ENCODE data around the gene ZDHHC19.

DNA sequence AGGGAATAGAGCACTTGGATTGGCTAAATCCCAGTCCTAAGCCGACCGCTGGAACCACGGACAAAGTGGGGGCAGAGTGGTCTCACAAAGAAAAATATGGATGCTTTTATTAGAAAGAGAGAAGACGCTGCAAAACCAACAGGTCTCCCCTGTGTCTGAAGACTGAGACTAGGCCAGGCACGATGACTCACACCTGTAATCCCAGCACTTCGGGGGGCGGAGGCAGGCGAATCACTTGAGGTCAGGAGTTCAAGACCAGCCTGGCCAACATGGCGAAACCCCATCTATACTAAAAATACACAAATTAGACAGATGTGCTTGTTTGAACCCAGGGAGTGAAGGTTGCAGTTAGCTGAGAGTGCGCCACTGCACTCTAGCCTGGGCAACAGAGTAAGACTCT lies 61.8 kb downstream of the ZDHHC19 start:
- TF ChIP-seq, protein P1, sequence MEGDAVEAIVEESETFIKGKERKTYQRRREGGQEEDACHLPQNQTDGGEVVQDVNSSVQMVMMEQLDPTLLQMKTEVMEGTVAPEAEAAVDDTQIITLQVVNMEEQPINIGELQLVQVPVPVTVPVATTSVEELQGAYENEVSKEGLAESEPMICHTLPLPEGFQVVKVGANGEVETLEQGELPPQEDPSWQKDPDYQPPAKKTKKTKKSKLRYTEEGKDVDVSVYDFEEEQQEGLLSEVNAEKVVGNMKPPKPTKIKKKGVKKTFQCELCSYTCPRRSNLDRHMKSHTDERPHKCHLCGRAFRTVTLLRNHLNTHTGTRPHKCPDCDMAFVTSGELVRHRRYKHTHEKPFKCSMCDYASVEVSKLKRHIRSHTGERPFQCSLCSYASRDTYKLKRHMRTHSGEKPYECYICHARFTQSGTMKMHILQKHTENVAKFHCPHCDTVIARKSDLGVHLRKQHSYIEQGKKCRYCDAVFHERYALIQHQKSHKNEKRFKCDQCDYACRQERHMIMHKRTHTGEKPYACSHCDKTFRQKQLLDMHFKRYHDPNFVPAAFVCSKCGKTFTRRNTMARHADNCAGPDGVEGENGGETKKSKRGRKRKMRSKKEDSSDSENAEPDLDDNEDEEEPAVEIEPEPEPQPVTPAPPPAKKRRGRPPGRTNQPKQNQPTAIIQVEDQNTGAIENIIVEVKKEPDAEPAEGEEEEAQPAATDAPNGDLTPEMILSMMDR (IDR thresholded peaks at IDR 0.05; ENCODE audit: low read depth, low read length): no peak
- TF ChIP-seq POLR2A (IDR thresholded peaks at IDR 0.05; ENCODE audit: extremely low read depth, insufficient read length) (no peak), MYC (IDR thresholded peaks at IDR 0.05; ENCODE audit: low read depth, low read length) (no peak)

Data from NB4 (cell line).